ENCODE data around the gene MRPS30. TPM values are rescaled to one million over a fixed set of nuclear protein-coding genes. Genes with fewer than 3 reads are reported as not detected.

Gene MRPS30
- total RNA-seq, 1 donor from 2014 or later, result 87.4 TPM

DNA sequence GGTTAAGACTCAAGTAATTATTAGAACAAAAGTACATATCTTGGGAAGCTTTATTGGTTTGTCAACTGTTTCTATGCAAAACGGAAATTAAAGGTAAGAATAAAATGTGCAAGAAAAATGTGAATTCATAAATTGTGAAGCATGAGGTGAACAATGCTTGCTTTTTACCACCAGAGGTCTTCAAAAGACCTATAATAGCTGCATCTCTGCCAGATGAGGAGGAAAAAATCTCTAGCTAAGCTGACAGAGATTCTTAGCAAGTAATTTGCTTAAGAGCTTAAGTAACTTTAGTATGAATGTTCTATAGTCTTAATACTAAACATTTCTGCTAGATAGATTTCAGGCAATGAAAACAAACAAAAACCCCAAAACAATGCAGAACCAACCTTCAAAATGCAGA is 54.1 kb downstream of the MRPS30 start:
- Mint-ChIP-seq H3K4me1 (no peaks in the 10 kb centered on the region), H3K9me3 (no peaks in the 10 kb centered on the region), H3K27ac (no peak overlapping the region), H3K27me3 (ENCODE audit: insufficient read depth, low read depth) (peaks cover 6% of the 10 kb centered on the region), H3K4me3 (no peak overlapping the region), H3K36me3 (no peaks in the 10 kb centered on the region)
- Histone ChIP-seq H4K20me1 (ENCODE audit: low read depth) (no peaks in the 10 kb centered on the region), H3K79me2 (ENCODE audit: low read depth) (no peaks in the 10 kb centered on the region), H3K9me3 (ENCODE audit: low read depth) (no peaks in the 10 kb centered on the region), H3K27ac (no peak overlapping the region), H3K4me2 (no peak overlapping the region), H3F3A (ENCODE audit: low read depth) (no peaks in the 10 kb centered on the region), H2AFZ (replicated peaks) (no peak overlapping the region), H3K27me3 (no peaks in the 10 kb centered on the region), H3K9ac (no peak overlapping the region), H3K4me1 (no peaks in the 10 kb centered on the region), H3K36me3 (no peaks in the 10 kb centered on the region), H3K4me3 (no peak overlapping the region)
- TF ChIP-seq, protein P1, sequence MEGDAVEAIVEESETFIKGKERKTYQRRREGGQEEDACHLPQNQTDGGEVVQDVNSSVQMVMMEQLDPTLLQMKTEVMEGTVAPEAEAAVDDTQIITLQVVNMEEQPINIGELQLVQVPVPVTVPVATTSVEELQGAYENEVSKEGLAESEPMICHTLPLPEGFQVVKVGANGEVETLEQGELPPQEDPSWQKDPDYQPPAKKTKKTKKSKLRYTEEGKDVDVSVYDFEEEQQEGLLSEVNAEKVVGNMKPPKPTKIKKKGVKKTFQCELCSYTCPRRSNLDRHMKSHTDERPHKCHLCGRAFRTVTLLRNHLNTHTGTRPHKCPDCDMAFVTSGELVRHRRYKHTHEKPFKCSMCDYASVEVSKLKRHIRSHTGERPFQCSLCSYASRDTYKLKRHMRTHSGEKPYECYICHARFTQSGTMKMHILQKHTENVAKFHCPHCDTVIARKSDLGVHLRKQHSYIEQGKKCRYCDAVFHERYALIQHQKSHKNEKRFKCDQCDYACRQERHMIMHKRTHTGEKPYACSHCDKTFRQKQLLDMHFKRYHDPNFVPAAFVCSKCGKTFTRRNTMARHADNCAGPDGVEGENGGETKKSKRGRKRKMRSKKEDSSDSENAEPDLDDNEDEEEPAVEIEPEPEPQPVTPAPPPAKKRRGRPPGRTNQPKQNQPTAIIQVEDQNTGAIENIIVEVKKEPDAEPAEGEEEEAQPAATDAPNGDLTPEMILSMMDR (IDR thresholded peaks at IDR 0.05), result peak; percentile 37
- no peak for TF ChIP-seq EZH2phosphoT487 (IDR thresholded peaks at IDR 0.05)
- no peak for TF ChIP-seq EZH2 (IDR thresholded peaks at IDR 0.05)
- DNase-seq (ENCODE audit: low spot score), result no peak
